Panc1 (cell line): ENCODE results near the gene GRP.

Source experiments
- POLR2AphosphoS5 ChIP-seq: IDR thresholded peaks from 2 replicates; pipeline ENCODE4 v1.6.1; 2012; ENCODE audit warnings: mild to moderate bottlenecking, low read depth, low read length, moderate library complexity
- TCF7L2 ChIP-seq: IDR thresholded peaks from 2 replicates; pipeline ENCODE4 v1.6.1; 2011; ENCODE audit warnings: mild to moderate bottlenecking, low read depth, low read length, inconsistent platforms
- TF ChIP-seq, protein P1 (sequence below): fragments of 450-650 bp; IDR thresholded peaks from 2 replicates; pipeline ENCODE4 v1.5.1; 2017; ENCODE audit warnings: mild to moderate bottlenecking

DNA sequence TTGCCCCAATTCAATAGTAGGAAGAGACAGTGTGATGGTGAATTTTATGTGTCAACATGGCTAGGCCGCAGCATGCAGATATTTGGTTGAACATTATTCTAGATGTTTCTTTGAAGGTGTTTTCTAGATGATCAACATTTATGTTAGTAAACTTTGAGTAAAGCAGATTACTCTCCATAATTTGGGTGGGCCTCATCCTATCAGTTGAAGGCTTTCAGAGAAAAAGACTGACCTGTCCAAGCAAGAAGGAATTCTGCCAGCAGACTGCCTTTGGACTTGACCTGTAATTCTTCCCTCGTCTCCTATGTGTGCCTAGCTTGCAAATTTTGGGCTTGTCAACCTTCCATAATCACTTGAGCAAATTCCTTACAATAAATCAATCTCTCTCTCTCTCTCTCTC, 8.3 kb upstream of the GRP start:
- TF ChIP-seq, protein P1, sequence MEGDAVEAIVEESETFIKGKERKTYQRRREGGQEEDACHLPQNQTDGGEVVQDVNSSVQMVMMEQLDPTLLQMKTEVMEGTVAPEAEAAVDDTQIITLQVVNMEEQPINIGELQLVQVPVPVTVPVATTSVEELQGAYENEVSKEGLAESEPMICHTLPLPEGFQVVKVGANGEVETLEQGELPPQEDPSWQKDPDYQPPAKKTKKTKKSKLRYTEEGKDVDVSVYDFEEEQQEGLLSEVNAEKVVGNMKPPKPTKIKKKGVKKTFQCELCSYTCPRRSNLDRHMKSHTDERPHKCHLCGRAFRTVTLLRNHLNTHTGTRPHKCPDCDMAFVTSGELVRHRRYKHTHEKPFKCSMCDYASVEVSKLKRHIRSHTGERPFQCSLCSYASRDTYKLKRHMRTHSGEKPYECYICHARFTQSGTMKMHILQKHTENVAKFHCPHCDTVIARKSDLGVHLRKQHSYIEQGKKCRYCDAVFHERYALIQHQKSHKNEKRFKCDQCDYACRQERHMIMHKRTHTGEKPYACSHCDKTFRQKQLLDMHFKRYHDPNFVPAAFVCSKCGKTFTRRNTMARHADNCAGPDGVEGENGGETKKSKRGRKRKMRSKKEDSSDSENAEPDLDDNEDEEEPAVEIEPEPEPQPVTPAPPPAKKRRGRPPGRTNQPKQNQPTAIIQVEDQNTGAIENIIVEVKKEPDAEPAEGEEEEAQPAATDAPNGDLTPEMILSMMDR = no peak
- no peak for TF ChIP-seq POLR2AphosphoS5
- TF ChIP-seq TCF7L2 = no peak
